Stimulated activated CD4-positive, alpha-beta T cell treated with anti-CD3 and anti-CD28 coated beads, Interleukin-12 subunit alpha, Interleukin-12 subunit beta, amount 100 ng/mL, for 48 hours (primary cell): ENCODE measurements around the gene BMPER.
A peak's percentile ranks its signal among the peaks of the same experiment; 100 is the strongest.

ENCODE experiments used
- DNase-seq, 3 donors: peaks; one replicate each; pipeline ENCODE4 v3.0.0-alpha.2; 2020; ENCODE audit warnings: low read depth in 2 of 3, low spot score in 1 of 3

Gene BMPER

DNA sequence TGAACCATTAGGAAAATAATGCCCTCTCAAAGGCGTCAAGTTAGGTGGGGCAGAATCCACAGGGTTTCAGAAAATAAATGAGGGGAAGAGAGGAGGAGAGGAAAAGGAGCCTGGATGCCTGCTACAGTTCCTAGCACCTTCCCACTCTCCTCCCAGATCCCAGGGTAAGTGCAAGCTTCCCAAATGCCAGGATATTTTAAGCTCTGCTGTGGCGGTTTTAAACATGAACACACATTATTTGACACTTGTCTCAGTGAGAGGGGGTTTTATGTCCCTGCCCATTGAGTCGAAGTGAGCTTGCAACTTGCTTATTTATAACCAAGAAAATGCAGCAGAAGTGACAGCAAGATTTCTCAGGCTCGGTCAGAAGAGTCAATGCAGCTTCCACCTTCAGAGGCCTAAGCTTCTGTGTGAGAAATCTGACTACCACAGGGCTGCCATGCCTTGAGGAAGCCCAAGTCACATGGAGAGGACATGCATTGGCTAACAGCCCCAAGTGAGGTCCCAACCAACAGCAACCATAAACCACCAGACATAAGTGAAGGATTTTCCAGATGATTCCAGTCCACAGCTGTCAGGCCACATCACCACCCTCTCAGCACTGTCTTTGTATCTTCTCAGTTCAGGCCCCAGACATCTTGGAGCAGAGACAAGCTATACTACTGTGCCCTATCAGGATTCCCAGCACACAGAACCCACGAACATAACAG is 17.9 kb upstream of the BMPER start:
- DNase-seq, result no peak

DNA sequence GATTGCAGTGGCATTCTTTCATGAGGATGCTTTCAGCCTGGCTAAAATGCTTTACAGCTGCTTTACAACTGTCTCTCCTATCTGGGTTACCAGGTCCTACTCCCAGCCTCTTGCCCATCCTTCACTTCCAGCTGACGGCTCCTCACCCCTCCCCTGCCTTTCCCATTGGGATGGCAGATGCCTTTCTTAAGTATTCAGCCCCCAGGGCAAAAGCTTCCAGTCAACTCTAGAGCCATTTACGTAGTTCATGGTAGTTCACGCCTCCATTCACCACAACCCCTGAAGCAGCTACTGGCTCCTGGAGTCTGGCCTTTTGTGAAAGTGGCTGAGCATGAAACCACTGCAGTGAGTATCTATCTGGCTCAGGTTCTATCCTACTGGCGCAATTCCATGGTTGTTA is 17.2 kb upstream of the BMPER start:
- DNase-seq, result no peak

DNA sequence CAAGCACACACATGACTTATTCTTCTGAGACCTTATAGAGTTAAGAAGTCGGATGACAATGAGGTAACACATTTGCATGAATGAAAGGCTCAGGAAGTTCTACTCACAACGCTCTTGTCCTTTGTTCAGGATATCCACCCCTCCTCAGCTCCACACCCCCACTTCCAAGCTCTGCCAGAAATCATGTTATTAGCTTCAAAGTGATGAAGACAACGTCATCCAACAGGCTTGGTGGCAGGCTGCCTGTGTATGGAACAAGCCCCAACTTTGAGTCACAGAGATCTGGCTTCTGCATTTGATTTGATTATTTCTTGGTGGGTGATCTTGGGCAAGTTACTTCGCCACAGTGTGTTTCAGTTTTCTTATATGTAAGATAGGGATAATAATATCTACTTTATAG is 12.4 kb upstream of the BMPER start:
- no peak for DNase-seq

DNA sequence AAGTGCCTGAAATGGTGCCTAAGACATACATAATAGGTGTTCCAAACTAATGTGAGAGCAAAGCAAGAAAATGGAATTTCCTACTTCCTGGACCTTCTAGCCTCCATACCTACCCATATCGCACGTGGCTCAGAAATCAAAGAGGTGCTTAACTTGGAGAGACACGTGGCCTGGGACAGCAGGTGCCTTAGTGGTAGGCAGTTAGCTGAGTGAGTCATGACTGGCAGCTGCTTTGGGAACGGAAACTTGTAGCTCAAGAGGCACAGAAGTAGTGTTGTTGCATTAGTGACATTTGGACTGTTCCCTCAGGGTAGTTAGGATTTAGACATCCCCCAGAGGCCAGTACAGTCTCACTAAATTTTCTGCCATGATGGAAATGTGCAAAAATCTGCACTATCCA is 12.0 kb upstream of the BMPER start:
- DNase-seq, result no peak

DNA sequence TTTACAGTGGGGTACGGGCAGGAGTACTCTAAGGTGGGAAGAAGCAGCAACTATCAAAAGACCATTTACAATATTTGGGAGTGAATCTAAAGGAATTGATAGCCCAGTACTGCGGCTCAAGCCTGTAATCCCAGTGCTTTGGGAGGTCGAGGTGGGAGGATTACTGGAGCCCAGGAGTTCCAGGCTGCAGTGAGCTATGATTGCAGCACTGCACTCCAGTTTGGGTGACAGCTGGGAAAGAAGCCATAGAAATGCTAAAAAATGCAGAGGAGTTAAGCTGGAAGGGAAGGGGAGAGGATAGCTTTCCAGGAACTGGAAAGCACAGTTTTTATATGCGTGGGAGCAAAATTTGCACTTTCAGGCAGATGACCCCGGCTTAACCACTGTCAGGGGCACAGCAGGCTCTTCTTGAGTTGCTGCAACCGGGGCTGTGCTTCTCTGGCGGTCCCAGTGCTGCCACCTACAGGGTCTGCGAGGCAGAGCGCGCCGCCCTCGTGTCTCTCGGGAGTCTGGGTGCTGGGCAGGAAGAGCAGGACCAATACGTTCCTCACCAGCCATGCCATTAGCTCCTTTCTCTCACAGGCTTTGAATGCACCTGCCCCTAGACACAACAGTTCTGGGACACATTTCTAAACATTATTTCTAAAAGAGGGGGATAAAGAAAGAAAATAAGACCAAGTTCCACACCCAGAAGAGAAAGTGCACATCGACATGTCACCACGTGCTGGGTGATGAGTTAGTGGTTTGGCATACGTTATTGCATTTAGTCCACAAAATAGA is 10.1 kb upstream of the BMPER start:
- DNase-seq, result peak; percentile 59 to 78 (median 61)

DNA sequence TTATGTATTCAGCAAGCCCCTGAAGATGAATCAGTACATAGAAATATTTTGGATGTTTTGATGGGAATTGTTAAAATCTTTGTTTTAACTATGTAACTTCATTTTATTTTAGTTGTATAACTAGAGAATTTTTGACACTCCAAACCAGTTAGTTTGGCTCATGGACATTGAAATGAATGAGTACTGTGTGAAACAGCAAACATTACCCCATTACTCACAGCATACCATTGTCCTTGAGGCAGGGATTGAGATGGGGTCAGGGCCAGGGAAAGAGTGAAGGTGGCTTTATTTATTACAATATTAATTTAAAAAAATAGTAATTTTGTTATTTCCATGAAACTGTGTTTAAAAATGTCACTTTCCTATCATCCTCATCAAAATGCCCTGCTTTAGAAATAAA is 4.8 kb upstream of the BMPER start:
- DNase-seq, result no peak

DNA sequence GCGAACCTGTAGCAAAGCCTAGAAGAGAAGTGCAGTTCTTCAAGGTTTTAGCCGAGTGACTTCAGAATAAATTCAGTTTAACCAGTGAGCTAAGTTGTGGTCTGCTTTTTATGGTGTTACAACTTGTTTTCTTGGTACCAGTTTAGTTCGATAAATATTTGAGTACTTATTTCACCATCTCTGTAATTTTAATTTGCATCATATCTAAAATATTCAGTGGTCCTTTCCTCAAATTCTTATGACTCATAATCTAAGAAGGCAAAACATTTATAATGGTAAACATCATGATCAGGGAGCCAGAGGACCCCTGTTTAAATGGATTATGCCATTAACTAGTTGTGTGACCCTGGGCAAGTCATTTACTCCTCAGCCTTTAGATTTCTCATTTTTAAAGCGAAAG is 4.1 kb upstream of the BMPER start:
- DNase-seq, result no peak

DNA sequence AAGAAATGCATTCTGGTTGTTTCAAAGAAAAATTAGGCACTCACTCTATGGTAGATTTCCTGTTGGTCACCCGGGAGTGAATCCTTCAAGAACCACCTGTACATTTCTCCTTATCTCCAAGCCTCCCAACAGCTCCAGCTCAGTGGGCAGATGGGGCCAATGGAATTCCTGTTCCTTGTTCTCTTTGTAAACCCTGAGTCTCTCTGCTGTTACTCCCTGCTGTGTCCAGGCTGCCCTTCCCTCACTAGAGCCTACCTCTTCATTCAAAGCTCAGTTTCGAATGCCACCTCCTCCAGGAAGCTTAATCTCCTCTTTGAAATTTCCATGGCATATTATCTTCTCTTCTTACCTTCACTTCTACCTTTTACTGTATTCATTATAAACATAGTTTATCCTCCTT is 3.5 kb upstream of the BMPER start:
- no peak for DNase-seq

DNA sequence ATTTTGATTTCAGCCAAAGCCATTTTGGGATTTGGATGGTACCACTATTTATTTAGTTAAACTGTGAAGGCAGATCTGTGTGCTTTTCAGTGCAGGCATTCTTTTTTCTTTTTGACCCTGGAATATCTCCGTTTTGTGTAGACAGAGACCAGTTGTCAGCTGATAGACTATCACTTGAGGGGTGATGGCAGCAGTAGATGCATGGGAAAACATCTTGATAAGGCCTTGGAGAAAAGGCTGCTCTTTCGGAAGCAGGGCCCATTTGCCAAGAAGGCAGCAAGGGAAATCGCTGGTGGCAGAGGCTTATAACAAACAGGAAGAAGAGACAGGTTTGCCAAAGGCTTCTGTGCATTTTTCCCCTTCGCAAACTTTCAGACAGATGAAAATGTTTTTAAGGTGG is 2.6 kb upstream of the BMPER start:
- no peak for DNase-seq

DNA sequence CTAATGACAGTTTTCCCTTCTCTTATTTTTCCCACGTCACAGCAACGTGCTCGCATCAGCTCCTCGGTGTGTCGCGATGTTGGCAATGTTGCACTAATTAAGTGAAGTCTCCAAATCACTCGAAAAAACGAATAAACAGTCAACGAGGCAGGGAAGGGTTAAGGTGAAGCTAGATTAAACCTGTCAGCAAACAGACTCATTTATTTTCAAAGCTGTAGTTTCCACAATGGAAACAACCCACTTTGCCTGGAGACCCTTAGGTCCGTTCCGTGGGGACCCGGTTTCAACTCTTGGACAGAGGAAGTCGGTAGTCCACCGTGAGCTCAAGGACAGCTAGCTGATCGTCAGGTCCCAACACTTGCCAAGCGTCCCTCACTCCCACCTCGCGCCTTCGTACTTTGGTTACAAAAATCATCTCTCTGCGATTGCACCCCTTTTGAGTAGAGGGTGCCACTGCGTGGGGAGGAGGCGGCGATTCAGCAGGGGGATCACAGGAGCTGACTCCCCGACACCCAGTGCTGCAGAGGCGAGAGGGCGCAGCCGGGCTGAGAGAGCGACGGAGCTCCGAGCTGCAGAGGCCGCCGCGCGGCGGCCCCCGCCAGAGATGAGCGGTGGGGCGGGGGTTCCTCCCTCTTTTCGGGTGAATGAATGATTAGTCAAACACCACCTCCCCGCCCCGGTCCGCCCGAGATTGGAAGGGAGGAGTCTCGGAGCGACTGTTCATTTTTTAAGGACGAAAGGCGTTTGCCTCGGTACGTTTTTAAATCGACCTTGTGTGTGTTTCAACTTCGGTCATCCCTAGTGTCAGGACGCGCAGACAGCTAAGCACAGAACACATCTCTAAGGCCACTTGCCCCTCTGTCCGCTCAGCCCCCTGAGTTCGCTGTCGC is 1.3 kb upstream of the BMPER start:
- no peak for DNase-seq

DNA sequence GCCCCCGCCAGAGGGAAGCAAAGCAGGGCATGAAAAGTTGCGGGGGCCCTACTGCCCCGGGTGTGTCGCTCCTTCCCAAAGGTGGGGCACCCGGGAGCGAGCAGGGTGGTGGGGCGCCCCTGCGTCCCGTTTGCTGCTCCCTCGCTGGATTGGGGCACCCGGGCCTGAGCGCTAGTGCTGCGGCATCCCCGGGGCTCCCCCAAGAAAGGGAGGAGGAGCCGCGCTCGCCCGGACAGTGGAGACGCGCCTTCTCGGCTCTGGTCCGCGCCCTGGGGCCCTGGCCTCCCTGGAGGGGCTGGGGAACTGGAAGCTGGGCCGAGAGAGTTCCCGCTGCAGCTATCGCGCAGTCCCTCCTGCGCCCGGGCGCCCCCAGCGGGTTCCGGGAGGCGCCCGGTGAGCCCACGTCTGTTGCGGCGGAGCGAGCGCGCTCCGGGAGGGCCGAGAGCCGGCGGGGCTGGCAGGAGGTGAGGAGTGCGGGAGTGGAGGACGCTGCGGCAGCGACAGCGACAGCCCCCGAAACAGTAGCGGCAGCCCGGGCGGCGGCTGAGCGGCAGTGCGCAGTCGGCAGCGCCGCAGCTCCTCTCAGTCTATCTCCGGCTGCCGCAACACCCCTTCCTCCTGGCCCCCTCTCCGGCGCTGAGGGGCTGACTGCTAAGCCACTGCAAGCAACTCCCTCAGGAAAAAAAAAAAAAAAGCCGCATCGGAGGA is 504 bp upstream of the BMPER start:
- no peak for DNase-seq

DNA sequence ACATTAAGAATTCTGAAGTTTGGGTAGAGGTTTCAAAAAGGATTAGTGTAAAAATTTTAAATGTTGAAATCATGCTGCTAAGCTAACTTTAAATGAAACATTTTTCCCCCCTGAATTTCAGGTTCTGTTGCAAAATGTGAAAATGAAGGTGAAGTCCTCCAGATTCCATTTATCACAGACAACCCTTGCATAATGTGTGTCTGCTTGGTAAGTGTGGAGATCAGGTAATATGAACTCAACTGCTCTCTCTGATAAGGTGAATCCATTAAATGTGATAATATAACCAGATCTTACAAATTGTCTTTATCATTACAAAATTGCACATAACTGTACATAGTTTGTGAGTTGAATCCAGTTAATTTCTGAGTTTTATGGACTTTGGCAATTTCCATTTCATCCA is 1.4 kb downstream of the BMPER start:
- no peak for DNase-seq

DNA sequence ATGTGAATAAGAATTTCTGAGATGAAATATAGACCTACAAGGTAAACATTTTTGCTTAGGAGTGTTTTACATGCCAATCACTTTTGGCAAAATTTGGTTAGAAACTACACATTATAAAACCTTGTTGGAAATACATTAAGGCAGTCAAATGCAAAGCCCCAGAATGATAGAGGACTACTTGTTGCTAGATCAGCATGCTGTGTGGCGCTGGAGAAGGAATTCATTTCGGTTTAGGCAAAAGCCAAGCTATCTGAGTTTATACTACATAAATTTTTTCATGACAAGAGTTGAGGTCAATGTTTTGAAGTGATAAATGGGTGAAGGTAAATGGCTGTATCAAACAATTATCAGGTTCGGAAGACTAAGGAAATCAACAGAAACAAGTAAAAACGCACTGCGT is 2.3 kb downstream of the BMPER start:
- no peak for DNase-seq

DNA sequence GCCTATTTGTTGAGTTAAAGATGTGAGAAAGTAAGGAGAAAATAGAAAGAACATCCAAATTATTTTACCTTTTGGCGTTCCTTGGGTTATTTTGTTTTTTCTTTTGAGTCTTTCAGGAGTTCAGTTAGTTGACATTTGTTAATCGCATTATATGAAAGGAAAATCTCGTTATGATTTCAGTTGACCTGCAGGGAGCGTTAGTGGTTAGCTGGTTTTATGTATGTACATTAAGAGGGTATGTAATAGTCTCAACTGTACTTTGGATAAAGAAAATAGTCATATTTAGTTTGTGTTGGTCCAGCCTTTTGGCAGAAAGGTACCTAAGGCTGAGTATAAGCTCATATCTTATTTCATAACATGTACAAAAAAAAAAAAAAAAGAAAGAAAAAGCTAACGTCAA is 4.0 kb downstream of the BMPER start:
- DNase-seq, result no peak

DNA sequence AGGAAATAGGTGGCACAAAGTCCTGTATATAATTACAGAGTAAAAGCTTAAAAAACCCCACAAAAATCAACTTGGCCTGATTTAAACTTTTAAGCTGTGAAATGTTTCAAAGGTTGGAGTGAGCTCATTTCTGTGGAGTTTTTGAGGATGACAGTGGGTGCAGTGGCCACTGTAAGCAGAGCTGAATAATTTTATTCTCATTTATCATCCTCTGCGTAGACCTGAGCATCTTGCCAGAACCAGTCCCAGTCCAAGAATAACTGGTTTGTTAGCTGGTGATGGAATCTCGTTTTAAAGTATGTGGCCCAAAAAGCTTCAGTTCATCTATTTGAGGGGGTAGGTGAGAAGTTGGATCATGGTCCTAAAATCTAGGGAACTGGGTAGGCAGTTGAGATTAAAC is 4.4 kb downstream of the BMPER start:
- DNase-seq, result no peak

DNA sequence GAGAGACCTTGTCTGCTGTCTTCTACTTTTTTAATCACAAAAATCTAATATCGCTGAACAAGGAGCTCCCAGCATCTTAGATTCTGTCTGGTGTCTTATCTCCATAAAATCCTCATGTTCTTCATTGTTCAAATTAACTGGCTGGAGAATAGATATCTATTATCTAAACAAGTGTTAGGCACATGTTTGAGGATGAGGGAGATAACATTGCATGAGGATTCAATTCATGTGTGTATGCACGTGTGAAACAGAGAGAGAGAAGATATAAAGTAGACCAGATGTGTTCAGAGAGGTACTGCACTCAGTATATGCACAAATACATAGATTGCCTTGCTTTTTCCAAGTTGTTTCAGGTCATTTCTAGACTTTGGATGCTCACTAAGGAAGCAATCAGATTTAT is 5.4 kb downstream of the BMPER start:
- DNase-seq, result no peak

DNA sequence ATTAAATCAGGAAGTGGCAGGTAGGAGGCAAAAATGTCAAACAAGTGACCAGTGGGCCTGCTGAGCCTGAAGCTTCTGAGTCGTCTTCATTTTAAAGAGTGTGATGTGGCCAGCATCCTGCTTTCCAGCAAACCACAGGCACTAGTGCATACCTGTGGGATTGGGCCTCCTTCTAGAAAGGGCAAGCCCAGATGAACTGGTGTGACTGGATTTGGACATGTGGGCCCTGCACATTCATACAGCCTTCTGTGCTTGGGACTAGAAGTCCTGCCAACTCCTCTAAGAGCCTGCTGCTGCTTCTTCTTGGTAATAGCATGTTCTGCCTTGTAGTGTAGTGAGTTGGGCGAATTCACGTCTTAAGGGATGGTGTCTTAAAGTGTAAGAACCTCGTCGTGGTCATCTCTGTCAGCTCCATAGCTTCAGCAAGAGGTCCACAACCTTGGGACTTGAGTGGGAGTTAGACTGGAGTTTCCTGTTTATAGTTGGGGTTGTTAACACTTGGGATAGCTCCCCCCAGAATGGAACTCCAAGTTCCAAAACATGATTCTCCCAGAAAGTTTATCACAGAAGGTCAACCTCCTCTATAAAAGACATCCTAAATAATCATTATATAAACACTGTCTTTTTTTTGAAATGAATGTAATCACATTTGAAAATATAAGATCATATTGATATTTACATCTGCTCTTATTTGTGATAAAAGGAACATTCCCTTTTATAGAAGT is 11.2 kb downstream of the BMPER start:
- no peak for DNase-seq

DNA sequence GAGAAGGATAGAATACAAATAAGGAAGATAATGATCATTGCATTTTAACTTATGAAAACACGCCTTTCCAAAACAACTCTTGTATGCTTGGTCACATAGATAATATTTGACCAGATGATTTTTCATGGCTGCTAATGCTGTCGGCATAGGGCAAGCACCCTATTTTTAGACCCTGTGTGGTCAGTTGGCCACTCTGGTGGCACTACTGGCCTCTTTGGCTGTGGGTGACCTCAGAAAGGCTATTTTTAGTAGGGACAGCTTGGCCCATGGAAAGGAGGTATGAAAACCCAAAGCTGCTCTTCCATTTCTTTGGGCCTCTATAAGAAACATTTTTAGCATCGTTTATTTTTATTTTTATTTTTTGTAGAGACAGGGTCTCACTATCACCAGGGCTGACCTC is 12.3 kb downstream of the BMPER start:
- DNase-seq, result no peak

DNA sequence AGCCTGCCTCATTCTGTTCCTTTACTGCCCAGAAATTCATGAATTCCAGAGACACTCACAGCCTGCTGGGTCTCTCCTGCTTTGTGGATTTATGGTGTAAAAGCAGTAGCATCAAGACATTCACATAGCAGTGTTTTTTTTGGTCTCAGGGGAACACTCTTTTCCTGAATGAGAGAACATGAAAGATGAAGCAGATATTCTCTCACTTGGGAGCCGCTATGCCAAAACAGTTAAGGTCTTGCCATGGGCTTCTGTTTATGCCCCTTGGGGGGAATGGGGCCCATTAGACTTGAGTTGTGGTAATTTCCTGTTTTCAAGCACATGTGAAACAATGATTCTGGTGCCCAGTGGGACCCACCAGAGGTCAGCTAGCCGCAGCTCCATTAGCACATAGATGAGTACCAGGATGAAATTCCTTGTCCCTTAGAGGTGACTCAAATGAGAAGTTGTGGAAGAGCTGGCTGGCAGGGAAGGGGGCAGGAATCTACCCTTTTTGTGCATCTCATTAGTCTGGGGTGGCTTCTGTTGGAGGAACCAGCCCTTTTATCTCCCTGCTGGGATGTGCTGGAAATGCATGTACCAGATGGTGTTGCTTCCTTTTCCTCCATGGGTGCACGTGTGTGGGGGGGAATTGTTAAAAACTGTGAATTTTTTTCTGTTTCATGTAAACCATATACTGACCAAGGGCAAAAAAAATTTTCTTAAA is 13.3 kb downstream of the BMPER start:
- DNase-seq, result no peak

DNA sequence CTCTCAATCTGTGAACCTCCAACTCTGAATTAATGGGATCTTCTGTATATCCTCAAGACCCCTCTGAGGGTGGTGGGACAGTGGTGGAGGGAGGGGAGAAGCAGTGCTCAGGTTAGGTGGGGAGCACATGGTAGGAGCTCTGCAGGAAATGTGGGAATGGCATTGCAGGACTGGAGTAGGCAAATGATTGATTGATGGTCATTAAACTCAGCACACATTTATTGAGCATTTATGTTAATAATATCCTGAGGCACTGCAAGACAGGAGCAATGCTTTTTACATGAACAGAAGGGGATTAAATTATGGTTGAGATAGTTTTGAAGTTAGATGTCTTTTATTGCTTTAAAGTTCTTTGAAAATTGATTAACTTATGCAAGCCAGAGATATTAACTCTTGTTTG is 14.1 kb downstream of the BMPER start:
- no peak for DNase-seq
